ENCODE data around the gene SGMS2. TPM values are rescaled to one million over a fixed set of nuclear protein-coding genes. Genes with fewer than 3 reads are reported as not detected.
"Not testable (repeated sequence)": the region's sequence is repeated elsewhere in the genome, so short reads cannot be mapped to it uniquely, and the experiment has no call there.

SGMS2 gene
- total and polyA plus RNA-seq, 4 donors: 7.3 to 41.7 (median 14.1) TPM

GRCh38 chr4:107925713-107926112, 101.0 kb downstream of the SGMS2 start:
- H3K4me3 ChIP-seq (ENCODE audit: low read depth in 1 of 3, low read length in 3 of 3); H3K9ac ChIP-seq (ENCODE audit: low read depth in 1 of 2, low read length in 2 of 2); H3K27me3 ChIP-seq (ENCODE audit: control insufficient read depth in 4 of 4, insufficient read depth in 4 of 4, low read length in 3 of 4): not testable (repeated sequence)

GRCh38 chr4:107926875-107927274, 102.1 kb downstream of the SGMS2 start:
- WGBS: 85% methylated on average over 4 of the region's 4 CpGs
- not testable (repeated sequence) for H3K4me3 ChIP-seq (ENCODE audit: low read depth in 1 of 3, low read length in 3 of 3); H3K27ac ChIP-seq (ENCODE audit: low read depth in 1 of 2, low read length in 2 of 2); DNase-seq (ENCODE audit: low spot score); H3K9me3 ChIP-seq (ENCODE audit: control insufficient read depth in 4 of 4, low read length in 3 of 4); H3K9ac ChIP-seq (ENCODE audit: low read depth in 1 of 2, low read length in 2 of 2); H3K27me3 ChIP-seq (ENCODE audit: control insufficient read depth in 4 of 4, insufficient read depth in 4 of 4, low read length in 3 of 4); H3K36me3 ChIP-seq (ENCODE audit: control insufficient read depth in 4 of 4, insufficient read depth in 3 of 4, low read depth in 1 of 4, low read length in 3 of 4)
- peaks cover 2 to 16% (median 5%) of the 10 kb centered on the region in 4 donors for H3K4me1 ChIP-seq (ENCODE audit: control insufficient read depth in 4 of 4, insufficient read depth in 4 of 4, low read length in 3 of 4)

More at GRCh38 chr4:107925713-107926112, 101.0 kb downstream of the SGMS2 start:
- not testable (repeated sequence) for H3K4me1 ChIP-seq (ENCODE audit: control insufficient read depth in 4 of 4, insufficient read depth in 4 of 4, low read length in 3 of 4); H3K27ac ChIP-seq (ENCODE audit: low read depth in 1 of 2, low read length in 2 of 2); H3K9me3 ChIP-seq (ENCODE audit: control insufficient read depth in 4 of 4, low read length in 3 of 4); H3K36me3 ChIP-seq (ENCODE audit: control insufficient read depth in 4 of 4, insufficient read depth in 3 of 4, low read depth in 1 of 4, low read length in 3 of 4); DNase-seq (ENCODE audit: low spot score)

- no peak for TF ChIP-seq GABPA (IDR thresholded peaks at IDR 0.05 in 1 of 2, conservative IDR thresholded peaks at IDR 0.05 in 1 of 2)
- peak; percentile 44 to 51 for TF ChIP-seq RXRA (IDR thresholded peaks at IDR 0.05)
- TF ChIP-seq CTCF (IDR thresholded peaks at IDR 0.05; ENCODE audit: low read depth, low read length, missing input control): peak; percentile 28
- TF ChIP-seq MAX (IDR thresholded peaks at IDR 0.05): peak; percentile 63
- no peak for TF ChIP-seq HNF4G (IDR thresholded peaks at IDR 0.05)
- no peak for TF ChIP-seq YY1 (IDR thresholded peaks at IDR 0.05)
- no peak for TF ChIP-seq NR2F2 (IDR thresholded peaks at IDR 0.05)
- no peak for TF ChIP-seq ZBTB33 (IDR thresholded peaks at IDR 0.05)
- no peak for TF ChIP-seq RAD21 (IDR thresholded peaks at IDR 0.05)
- peak in 1 of 2 donors; percentile 31 for TF ChIP-seq HNF4A (conservative IDR thresholded peaks at IDR 0.05)
- TF ChIP-seq TAF1 (conservative IDR thresholded peaks at IDR 0.05): no peak
- TF ChIP-seq EGR1 (IDR thresholded peaks at IDR 0.05; ENCODE audit: low read depth in 2 of 2): peak; percentile 49 to 91
- Histone ChIP-seq H3K9ac (ENCODE audit: low read depth in 1 of 2, low read length in 2 of 2) (peak within 1 kb of the TSS; percentile 41 to 73), H3K4me3 (ENCODE audit: low read depth in 1 of 3, low read length in 3 of 3) (peak within 1 kb of the TSS; percentile 72 to 79 (median 75)), H3K36me3 (ENCODE audit: control insufficient read depth in 4 of 4, insufficient read depth in 3 of 4, low read depth in 1 of 4, low read length in 3 of 4) (no peaks in the 10 kb centered on the region), H3K27me3 (ENCODE audit: control insufficient read depth in 4 of 4, insufficient read depth in 4 of 4, low read length in 3 of 4) (no peaks in the 10 kb centered on the region), H3K27ac (ENCODE audit: low read depth in 1 of 2, low read length in 2 of 2) (peak within 1 kb of the TSS; percentile 88 to 95), H3K9me3 (ENCODE audit: control insufficient read depth in 4 of 4, low read length in 3 of 4) (no peaks in the 10 kb centered on the region), H3K4me1 (ENCODE audit: control insufficient read depth in 4 of 4, insufficient read depth in 4 of 4, low read length in 3 of 4) (peaks cover 0 to 17% (median 6%) of the 10 kb centered on the region in 4 donors)
- DNase-seq (ENCODE audit: low spot score): peak; percentile 73
- WGBS: 3% methylated on average over 78 of the region's 78 CpGs
These were observed 106.4 kb downstream of the SGMS2 start, which contains the start of gene CYP2U1 for GRCh38 chr4:107930821-107931774. CYP2U1 (plus strand) TSS chr4:107931549; CDS start chr4:107931644, 95 bp downstream.
